ENCODE results near the gene C2orf49.

Gene C2orf49

GRCh38 chr2:105396254-105397024, 59.1 kb downstream of the C2orf49 start:
- no peak overlapping the region for H3K27ac ChIP-seq (replicated peaks)
- no peak for DNase-seq (ENCODE audit: low read depth in 1 of 2, low spot score in 1 of 2)
- H3K4me3 ChIP-seq (replicated peaks; ENCODE audit: insufficient read depth, low read length), result no peak overlapping the region
- H3K27me3 ChIP-seq (ENCODE audit: insufficient read depth, poor library complexity, severe bottlenecking), result peaks cover 29% of the 10 kb centered on the region
- TF ChIP-seq GABPA (IDR thresholded peaks at IDR 0.05; ENCODE audit: low read depth), result no peak
- TF ChIP-seq SPI1 (IDR thresholded peaks at IDR 0.05; ENCODE audit: borderline replicate concordance, low read depth), result no peak
- TF ChIP-seq REST (IDR thresholded peaks at IDR 0.05; ENCODE audit: insufficient replicate concordance, low read depth), result no peak
- TF ChIP-seq, protein P1, sequence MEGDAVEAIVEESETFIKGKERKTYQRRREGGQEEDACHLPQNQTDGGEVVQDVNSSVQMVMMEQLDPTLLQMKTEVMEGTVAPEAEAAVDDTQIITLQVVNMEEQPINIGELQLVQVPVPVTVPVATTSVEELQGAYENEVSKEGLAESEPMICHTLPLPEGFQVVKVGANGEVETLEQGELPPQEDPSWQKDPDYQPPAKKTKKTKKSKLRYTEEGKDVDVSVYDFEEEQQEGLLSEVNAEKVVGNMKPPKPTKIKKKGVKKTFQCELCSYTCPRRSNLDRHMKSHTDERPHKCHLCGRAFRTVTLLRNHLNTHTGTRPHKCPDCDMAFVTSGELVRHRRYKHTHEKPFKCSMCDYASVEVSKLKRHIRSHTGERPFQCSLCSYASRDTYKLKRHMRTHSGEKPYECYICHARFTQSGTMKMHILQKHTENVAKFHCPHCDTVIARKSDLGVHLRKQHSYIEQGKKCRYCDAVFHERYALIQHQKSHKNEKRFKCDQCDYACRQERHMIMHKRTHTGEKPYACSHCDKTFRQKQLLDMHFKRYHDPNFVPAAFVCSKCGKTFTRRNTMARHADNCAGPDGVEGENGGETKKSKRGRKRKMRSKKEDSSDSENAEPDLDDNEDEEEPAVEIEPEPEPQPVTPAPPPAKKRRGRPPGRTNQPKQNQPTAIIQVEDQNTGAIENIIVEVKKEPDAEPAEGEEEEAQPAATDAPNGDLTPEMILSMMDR (IDR thresholded peaks at IDR 0.05; ENCODE audit: insufficient read depth, low read length), result no peak
- no peak for TF ChIP-seq POLR2AphosphoS5 (IDR thresholded peaks at IDR 0.05; ENCODE audit: low read depth)

DNA sequence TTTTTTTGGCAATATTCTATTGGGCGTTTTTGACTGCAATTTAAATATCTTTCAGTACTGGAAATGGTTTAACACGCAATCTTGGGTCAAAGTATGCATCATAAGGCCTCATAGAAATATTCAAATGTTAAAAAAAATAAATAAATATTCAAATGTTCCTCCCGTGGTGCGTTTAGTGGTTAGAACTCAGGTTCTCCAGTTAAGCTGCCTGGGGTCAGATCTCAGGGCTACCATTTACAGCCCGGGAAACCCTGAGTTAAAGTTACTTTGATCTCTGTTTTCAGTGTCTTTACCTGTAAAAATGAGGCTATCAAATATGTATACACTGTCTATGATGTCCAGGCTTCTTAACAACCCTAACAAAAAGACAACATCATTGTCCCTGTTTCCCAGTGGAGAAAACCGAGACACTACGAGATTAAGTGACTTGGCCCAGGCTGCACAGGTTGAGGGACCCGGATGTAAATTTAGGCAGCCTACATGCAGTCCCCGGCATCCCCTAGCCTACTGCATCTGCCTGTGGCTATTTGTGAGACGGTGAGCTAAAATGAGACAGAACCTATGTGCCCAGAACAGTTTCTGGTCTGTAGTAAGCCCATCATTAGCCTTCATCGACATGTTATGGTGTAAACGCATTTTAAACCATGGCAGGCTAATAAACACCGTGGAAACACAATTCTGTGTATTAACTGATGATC, 59.8 kb downstream of the C2orf49 start:
- DNase-seq (ENCODE audit: low read depth in 1 of 2, low spot score in 1 of 2), result no peak
- no peak overlapping the region for H3K4me3 ChIP-seq (replicated peaks; ENCODE audit: insufficient read depth, low read length)
- peaks cover 29% of the 10 kb centered on the region for H3K27me3 ChIP-seq (ENCODE audit: insufficient read depth, poor library complexity, severe bottlenecking)
- H3K27ac ChIP-seq (replicated peaks), result no peak overlapping the region
- TF ChIP-seq REST (IDR thresholded peaks at IDR 0.05; ENCODE audit: insufficient replicate concordance, low read depth) (no peak), GABPA (IDR thresholded peaks at IDR 0.05; ENCODE audit: low read depth) (no peak)
- TF ChIP-seq, protein P1 (IDR thresholded peaks at IDR 0.05; ENCODE audit: insufficient read depth, low read length), result no peak

DNA sequence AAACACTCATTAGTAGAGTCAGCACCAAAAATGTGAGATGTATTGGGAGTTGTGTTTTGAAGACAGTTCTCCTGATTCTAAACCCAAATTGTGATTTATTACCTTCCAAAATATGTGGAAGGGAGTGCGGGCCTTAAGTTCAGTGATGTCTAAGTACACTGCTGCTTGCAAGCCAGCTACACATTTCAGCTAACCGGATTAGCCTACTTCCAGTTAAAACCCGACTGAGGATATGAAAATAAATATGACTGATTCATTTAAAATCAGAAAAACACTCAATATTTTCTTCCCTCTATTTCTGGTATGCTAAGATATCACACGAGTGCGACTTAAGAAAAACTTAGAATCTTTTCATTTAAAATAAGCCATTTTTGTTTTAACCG, 60.6 kb downstream of the C2orf49 start:
- Histone ChIP-seq H3K27me3 (ENCODE audit: insufficient read depth, poor library complexity, severe bottlenecking) (peaks cover 29% of the 10 kb centered on the region), H3K27ac (replicated peaks) (no peak overlapping the region), H3K4me3 (replicated peaks; ENCODE audit: insufficient read depth, low read length) (no peak overlapping the region; the same call in 1 of the 2 replicates)
- DNase-seq (ENCODE audit: low read depth in 1 of 2, low spot score in 1 of 2), result no peak
- TF ChIP-seq, protein P1 (IDR thresholded peaks at IDR 0.05; ENCODE audit: insufficient read depth, low read length), result no peak
- TF ChIP-seq SPI1 (IDR thresholded peaks at IDR 0.05; ENCODE audit: borderline replicate concordance, low read depth) (no peak), GABPA (IDR thresholded peaks at IDR 0.05; ENCODE audit: low read depth) (no peak), REST (IDR thresholded peaks at IDR 0.05; ENCODE audit: insufficient replicate concordance, low read depth) (no peak), POLR2AphosphoS5 (IDR thresholded peaks at IDR 0.05; ENCODE audit: low read depth) (no peak)

Measured in HL-60 (cell line).